OCI-LY3 (cell line): ENCODE measurements around the gene BMP8B.
"Not testable (repeated sequence)": the region's sequence is repeated elsewhere in the genome, so short reads cannot be mapped to it uniquely, and the experiment has no call there.

Source experiments
- H2AFZ ChIP-seq: fragments of 200-600, 300-600 bp; shearing (Covaris generic); 2 replicates; pipeline ENCODE4 v1.6.0; 2014; ENCODE audit warnings: antibody characterized with exemption, low read depth, low read length
- H3K27ac ChIP-seq: fragments of 200-600, 300-600 bp; sonication (generic); 2 replicates; pipeline ENCODE4 v1.5.1; 2014; ENCODE audit warnings: mild to moderate bottlenecking, low read length, moderate library complexity, mixed read lengths
- H3K27me3 ChIP-seq: fragments of 200-600, 300-600 bp; sonication (generic); 2 replicates; pipeline ENCODE4 v1.6.1; 2014; ENCODE audit warnings: low read depth, low read length, mixed read lengths
- H3K36me3 ChIP-seq: fragments of 200-600, 300-600 bp; sonication (generic); replicated peaks from 2 replicates; pipeline ENCODE3; 2014; ENCODE audit warnings: low read depth, low read length, mixed read lengths
- H3K4me1 ChIP-seq: fragments of 300-600, 200-600 bp; sonication (generic); 2 replicates; pipeline ENCODE4 v1.6.1; 2014; ENCODE audit warnings: low read length, mixed read lengths
- H3K4me2 ChIP-seq: fragments of 200-600, 300-600 bp; sonication (generic); 2 replicates; pipeline ENCODE4 v1.6.1; 2014; ENCODE audit warnings: low read length, mixed read lengths
- H3K4me3 ChIP-seq: fragments of 300-600, 200-600 bp; sonication (generic); 2 replicates; pipeline ENCODE4 v1.5.1; 2014; ENCODE audit warnings: antibody characterized with exemption, mild to moderate bottlenecking, low read length, moderate library complexity
- H3K79me2 ChIP-seq: fragments of 300-600, 200-600 bp; shearing (Covaris generic); 2 replicates; pipeline ENCODE4 v1.6.1; 2014; ENCODE audit warnings: mild to moderate bottlenecking, low read length, mixed read lengths
- H3K9ac ChIP-seq: fragments of 300-600, 200-600 bp; shearing (Covaris generic); 2 replicates; pipeline ENCODE4 v1.6.0; 2014; ENCODE audit warnings: mild to moderate bottlenecking, low read length, moderate library complexity
- H3K9me3 ChIP-seq: fragments of 200-600, 300-600 bp; shearing (Covaris generic); 2 replicates; pipeline ENCODE4 v1.6.1; 2014; ENCODE audit warnings: low read length, mixed read lengths; ENCODE audit not compliant: insufficient read depth
- H4K20me1 ChIP-seq: fragments of 200-600, 300-600 bp; sonication (generic); 2 replicates; pipeline ENCODE4 v1.6.1; 2016; ENCODE audit warnings: low read length, mixed read lengths; ENCODE audit not compliant: insufficient read depth
- CTCF ChIP-seq: fragments of 200-600, 300-600 bp; sonication (generic); IDR thresholded peaks from 2 replicates; pipeline ENCODE4 v1.5.1; 2014; ENCODE audit warnings: antibody characterized with exemption, low read length, low read depth
- EZH2phosphoT487 ChIP-seq: fragments of 200-600 bp; shearing (Covaris generic); IDR thresholded peaks from 2 replicates; pipeline ENCODE4 v1.6.1; 2018; ENCODE audit warnings: antibody characterized with exemption, mixed run types, low read depth

BMP8B gene

DNA sequence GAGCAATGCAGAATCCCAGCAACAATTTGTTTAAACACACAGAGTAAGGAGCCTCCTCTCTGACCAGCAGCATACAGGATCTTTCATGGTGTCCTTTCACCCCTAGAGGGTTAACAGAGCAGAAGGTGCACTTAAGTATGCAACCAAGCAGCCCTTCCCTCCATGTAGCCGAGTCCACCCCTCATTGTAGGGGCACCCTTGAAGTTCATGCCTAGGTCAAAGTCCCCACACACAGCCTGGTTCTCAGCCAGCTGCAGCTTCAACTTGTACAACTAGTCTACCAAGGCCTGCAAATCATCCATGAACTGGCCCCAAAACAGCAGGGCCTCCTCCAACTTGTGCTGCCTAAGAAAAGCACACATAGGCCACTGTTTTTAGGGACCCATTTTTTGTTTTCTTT is 7.0 kb upstream of the BMP8B start:
- no peaks in the 10 kb centered on the region for H3K9me3 ChIP-seq
- no peak overlapping the region for H3K27ac ChIP-seq
- peaks cover 4% of the 10 kb centered on the region for H3K4me1 ChIP-seq
- TF ChIP-seq EZH2phosphoT487 (no peak), CTCF (no peak)
- no peaks in the 10 kb centered on the region for H3K36me3 ChIP-seq
- no peak overlapping the region for H3K4me2 ChIP-seq
- H4K20me1 ChIP-seq, result no peaks in the 10 kb centered on the region
- H3K79me2 ChIP-seq, result no peaks in the 10 kb centered on the region
- no peak overlapping the region for H3K4me3 ChIP-seq
- no peaks in the 10 kb centered on the region for H3K27me3 ChIP-seq
- H2AFZ ChIP-seq, result no peak overlapping the region
- H3K9ac ChIP-seq, result no peak overlapping the region

- Histone ChIP-seq H3K9me3 (no peaks in the 10 kb centered on the region), H3K27me3 (no peaks in the 10 kb centered on the region)
- no peak for TF ChIP-seq CTCF
- no peak for TF ChIP-seq EZH2phosphoT487
These were observed 3.2 kb upstream of the BMP8B start for GRCh38 chr1:39791838-39792237.

DNA sequence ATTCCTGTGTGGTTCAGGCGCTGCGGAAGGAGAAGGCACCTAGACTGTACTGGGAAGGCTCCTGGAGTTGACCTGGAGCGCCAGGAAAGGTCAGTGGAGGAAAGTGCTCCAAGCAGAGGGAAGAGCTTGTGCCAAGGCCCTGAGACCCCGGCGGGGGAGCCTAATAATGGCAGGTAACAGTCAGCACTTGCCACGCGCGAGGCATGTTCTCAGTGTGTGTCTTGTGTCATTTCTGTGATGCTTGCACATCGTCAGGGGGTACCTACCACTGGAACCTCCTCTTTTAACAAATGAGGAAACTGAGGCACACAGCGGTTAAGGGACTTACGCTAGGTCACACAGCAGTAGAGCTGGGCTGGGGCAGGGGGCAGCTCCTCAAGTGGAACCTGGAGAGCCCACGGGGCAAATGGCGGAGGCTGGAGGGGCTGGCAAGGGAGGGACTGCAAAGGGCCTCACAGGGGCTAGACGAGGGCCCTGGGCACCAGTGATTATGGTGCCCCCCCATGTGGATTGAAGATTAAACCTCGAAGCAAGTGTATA is 976 bp upstream of the BMP8B start:
- Histone ChIP-seq H3K9me3 (no peaks in the 10 kb centered on the region), H3K4me1 (no peaks in the 10 kb centered on the region), H2AFZ (no peak overlapping the region), H3K9ac (no peak overlapping the region), H3K4me2 (no peak overlapping the region), H3K36me3 (no peaks in the 10 kb centered on the region), H4K20me1 (no peaks in the 10 kb centered on the region), H3K4me3 (no peak overlapping the region), H3K79me2 (no peaks in the 10 kb centered on the region), H3K27ac (no peak overlapping the region), H3K27me3 (no peaks in the 10 kb centered on the region)
- TF ChIP-seq CTCF (no peak), EZH2phosphoT487 (no peak)

More at GRCh38 chr1:39791838-39792237, 3.2 kb upstream of the BMP8B start:
- Histone ChIP-seq H3K4me1 (no peaks in the 10 kb centered on the region), H2AFZ (no peak overlapping the region), H4K20me1 (no peaks in the 10 kb centered on the region), H3K36me3 (no peaks in the 10 kb centered on the region), H3K4me3 (no peak overlapping the region), H3K27ac (no peak overlapping the region), H3K4me2 (no peak overlapping the region), H3K9ac (no peak overlapping the region), H3K79me2 (no peaks in the 10 kb centered on the region)

DNA sequence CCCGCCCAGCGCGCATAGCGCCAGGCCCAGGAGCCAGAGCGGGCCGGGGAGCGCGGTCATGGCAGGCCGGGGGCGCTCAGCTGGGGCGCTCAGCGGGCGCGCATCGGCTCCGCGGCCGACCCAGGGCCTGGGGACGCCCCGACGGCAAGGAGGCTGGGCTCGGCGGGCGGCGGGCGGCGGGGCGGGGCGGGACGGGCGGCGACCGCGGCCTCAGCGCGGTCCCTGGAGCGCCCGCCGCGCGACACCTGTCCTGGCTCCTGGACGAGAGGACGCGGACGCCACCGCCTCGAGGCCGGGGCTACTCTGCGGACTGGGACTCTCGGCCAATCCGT is 273 bp downstream of the BMP8B start:
- H3K4me2 ChIP-seq, result no peak overlapping the region
- no peak overlapping the region for H2AFZ ChIP-seq
- no peaks in the 10 kb centered on the region for H3K36me3 ChIP-seq
- H3K4me3 ChIP-seq, result no peak overlapping the region
- no peaks in the 10 kb centered on the region for H3K79me2 ChIP-seq
- H4K20me1 ChIP-seq, result no peaks in the 10 kb centered on the region
- no peak overlapping the region for H3K27ac ChIP-seq
- H3K9ac ChIP-seq, result no peak overlapping the region
- no peaks in the 10 kb centered on the region for H3K27me3 ChIP-seq
- H3K9me3 ChIP-seq, result no peaks in the 10 kb centered on the region
- TF ChIP-seq EZH2phosphoT487, result no peak
- TF ChIP-seq CTCF, result no peak
- H3K4me1 ChIP-seq, result no peaks in the 10 kb centered on the region

DNA sequence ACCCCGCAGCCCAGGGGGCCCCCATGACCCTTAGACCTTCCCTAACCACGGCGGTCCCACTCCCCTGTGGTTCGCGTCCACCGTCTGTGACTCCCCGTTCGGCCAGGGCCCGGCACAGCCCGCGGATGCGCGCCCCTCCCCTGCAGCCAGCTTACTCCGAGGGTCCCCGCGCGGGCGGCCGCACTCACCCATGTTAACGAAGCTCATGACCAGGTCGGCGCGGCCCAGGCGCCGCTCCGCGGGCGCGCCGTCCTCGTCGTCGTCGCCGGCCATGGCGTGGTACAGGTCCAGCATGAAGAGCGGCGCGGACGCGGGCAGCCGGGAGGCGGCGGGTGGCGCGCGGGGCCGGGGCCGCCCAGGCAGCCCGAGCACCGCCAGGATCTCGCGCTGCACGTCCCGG is 701 bp downstream of the BMP8B start:
- not testable (repeated sequence) for H3K4me2 ChIP-seq, H3K4me3 ChIP-seq, H3K27ac ChIP-seq, H3K9me3 ChIP-seq, H3K4me1 ChIP-seq, H3K9ac ChIP-seq, H3K79me2 ChIP-seq, H3K36me3 ChIP-seq, H3K27me3 ChIP-seq, H2AFZ ChIP-seq, H4K20me1 ChIP-seq
